DMS153 treated with DMSO at 0.1 percent for 48 hours (cell line): Measurements from ENCODE around the gene SPATA17.

Source experiments
- DNase-seq: peaks from one replicate; lab custom pipeline; 2025; ENCODE audit not compliant: unreplicated experiment; lab: John Stamatoyannopoulos, UW

Gene SPATA17

GRCh38 chr1:217910791-217911320, 279.7 kb downstream of the SPATA17 start:
- no peak for DNase-seq

- DNase-seq = no peak
These were observed 280.8 kb downstream of the SPATA17 start for GRCh38 chr1:217911908-217912307.

GRCh38 chr1:217917281-217917887, 286.2 kb downstream of the SPATA17 start:
- no peak for DNase-seq

DNA sequence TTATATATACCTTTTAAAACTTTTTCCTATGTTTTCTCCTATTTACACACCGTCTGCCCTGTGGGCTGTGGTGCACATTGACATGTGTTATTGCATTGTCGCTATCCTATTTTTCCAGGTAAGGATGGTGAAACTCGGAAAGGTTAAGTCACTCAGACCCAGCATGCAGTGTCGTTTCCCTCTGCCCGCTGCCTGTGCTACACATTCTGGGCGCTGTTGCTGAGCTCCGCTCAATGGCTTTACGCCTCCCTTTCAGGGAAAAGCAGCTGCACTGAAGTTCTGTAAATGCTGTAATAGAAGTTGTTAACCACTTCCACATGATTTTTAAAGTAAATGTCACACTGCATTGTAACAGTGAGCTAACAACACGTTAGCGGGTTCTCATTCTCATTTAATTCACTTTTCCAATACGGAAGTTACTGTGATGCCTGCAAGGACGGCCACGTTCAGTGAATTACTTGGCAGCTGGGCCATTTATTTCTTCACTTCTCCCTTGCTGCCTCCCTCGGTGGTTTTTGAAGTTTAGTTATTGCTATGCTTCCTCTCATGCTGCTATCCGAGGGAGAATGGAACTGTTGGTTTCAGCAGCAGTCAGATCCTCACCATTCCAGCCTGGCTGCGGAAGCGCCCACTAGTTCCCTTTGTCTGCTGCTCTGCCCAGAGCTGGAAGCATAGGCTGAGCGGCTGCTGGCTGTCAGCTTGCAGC, 288.7 kb downstream of the SPATA17 start:
- DNase-seq = no peak
